Measurements from ENCODE around the gene EDC3. TPM values are rescaled to one million over a fixed set of nuclear protein-coding genes. Genes with fewer than 3 reads are reported as not detected.

Gene EDC3
- total RNA-seq, 2 experiments from 2014 or later = 11.0 to 11.1 TPM

DNA sequence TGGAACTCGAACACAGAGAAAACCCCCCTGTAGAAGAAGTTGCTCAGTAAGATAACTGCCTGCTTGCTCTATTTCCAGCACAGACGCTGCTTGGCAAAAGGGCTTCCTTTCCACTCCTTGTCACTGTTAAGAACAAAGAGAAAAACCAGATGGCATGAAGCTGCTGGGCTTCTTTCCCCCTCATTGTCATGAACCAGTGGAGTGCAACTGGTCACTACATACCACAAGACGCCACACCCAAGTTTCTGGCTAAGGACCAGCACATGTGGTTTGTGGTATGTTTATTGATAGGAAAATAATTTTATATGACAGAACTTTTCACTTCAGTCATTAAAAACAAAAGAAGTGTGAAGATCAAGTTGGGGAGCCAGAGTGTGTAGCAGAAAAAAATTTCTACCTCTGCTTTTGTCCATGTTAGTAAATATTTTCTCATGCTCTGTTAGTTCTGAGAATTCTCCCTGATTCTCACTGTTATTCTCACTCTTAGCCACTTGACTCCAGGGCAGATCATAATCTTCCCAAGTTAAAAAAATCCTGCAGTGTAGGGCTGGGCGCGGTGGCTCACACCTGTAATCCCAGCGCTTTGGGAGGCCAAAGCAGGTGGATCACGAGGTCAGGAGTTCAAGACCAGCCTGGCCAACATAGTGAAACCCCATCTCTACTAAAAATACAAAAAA lies 42.3 kb downstream of the EDC3 start:
- Mint-ChIP-seq H3K36me3 (ENCODE audit: low read depth) (peaks cover 69% of the 10 kb centered on the region), H3K27me3 (no peaks in the 10 kb centered on the region), H3K4me1 (ENCODE audit: low read depth) (peaks cover 23% of the 10 kb centered on the region), H3K4me3 (no peak overlapping the region), H3K27ac (no peak overlapping the region), H3K9me3 (no peaks in the 10 kb centered on the region)
- CTCF ChIA-PET = no interaction called here
- intact Hi-C loops (cut with DNase I, micrococcal nuclease) = no loop called here
- H3K4me3 ChIP-seq (ENCODE audit: low read length) = no peak overlapping the region
- H3K9me3 ChIP-seq (ENCODE audit: control insufficient read depth in 1 of 2, insufficient read depth in 1 of 2, low read length in 2 of 2) = no peaks in the 10 kb centered on the region
- peaks cover 40% of the 10 kb centered on the region for H3K36me3 ChIP-seq (ENCODE audit: insufficient read depth, low read length)
- H3K4me1 ChIP-seq (ENCODE audit: insufficient read depth, low read length) = no peaks in the 10 kb centered on the region
- DNase-seq (no peak), ATAC-seq (ENCODE audit: poor library complexity) (no peak)
- TF ChIP-seq, protein P1, sequence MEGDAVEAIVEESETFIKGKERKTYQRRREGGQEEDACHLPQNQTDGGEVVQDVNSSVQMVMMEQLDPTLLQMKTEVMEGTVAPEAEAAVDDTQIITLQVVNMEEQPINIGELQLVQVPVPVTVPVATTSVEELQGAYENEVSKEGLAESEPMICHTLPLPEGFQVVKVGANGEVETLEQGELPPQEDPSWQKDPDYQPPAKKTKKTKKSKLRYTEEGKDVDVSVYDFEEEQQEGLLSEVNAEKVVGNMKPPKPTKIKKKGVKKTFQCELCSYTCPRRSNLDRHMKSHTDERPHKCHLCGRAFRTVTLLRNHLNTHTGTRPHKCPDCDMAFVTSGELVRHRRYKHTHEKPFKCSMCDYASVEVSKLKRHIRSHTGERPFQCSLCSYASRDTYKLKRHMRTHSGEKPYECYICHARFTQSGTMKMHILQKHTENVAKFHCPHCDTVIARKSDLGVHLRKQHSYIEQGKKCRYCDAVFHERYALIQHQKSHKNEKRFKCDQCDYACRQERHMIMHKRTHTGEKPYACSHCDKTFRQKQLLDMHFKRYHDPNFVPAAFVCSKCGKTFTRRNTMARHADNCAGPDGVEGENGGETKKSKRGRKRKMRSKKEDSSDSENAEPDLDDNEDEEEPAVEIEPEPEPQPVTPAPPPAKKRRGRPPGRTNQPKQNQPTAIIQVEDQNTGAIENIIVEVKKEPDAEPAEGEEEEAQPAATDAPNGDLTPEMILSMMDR (IDR thresholded peaks at IDR 0.05) = no peak
- POLR2A ChIA-PET = no interaction called here
- H3K27ac ChIP-seq (ENCODE audit: low read depth in 1 of 2, low read length in 2 of 2) = no peak overlapping the region
- H3K27me3 ChIP-seq (ENCODE audit: control insufficient read depth in 1 of 2, insufficient read depth in 2 of 2, low read length in 2 of 2) = no peaks in the 10 kb centered on the region

DNA sequence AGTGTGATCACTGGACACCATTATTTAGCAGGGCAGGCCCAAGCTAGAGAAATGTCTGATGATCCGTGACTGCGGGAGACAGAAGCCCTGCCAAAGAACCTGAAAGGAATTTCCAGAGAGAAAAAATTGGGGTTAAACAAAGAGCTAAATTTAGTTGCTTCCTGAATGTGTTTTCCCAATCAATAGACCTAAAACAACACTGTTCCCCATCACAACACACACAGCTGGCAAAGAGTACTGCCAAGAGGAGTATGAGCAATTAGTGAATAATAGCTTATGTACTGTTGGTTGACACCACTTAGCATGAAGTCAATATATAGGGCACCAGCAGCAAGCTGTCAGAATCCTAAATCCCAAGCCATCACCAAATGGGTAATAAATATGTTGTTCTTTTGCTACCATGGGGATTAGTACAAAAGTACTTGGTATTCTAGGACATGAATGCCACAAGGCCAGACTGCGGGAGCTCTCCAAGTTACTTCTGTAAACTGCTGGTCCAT lies 44.5 kb downstream of the EDC3 start:
- peaks cover 18% of the 10 kb centered on the region for H3K4me1 Mint-ChIP-seq (ENCODE audit: low read depth)
- DNase-seq (no peak), ATAC-seq (ENCODE audit: poor library complexity) (no peak)
- Histone ChIP-seq H3K27me3 (ENCODE audit: control insufficient read depth in 1 of 2, insufficient read depth in 2 of 2, low read length in 2 of 2) (no peaks in the 10 kb centered on the region), H3K4me1 (ENCODE audit: insufficient read depth, low read length) (no peaks in the 10 kb centered on the region), H3K27ac (ENCODE audit: low read depth in 1 of 2, low read length in 2 of 2) (no peak overlapping the region), H3K9me3 (ENCODE audit: control insufficient read depth in 1 of 2, insufficient read depth in 1 of 2, low read length in 2 of 2) (no peaks in the 10 kb centered on the region), H3K36me3 (ENCODE audit: insufficient read depth, low read length) (peaks cover 46% of the 10 kb centered on the region), H3K4me3 (ENCODE audit: low read length) (no peak overlapping the region)
- no peaks in the 10 kb centered on the region for H3K27me3 Mint-ChIP-seq
- H3K9me3 Mint-ChIP-seq = no peaks in the 10 kb centered on the region
- TF ChIP-seq, protein P1 (IDR thresholded peaks at IDR 0.05) = no peak
- CTCF ChIA-PET = no interaction called here
- POLR2A ChIA-PET = no interaction called here
- intact Hi-C loops (cut with DNase I, micrococcal nuclease) = no loop called here
- H3K36me3 Mint-ChIP-seq (ENCODE audit: low read depth) = peaks cover 59% of the 10 kb centered on the region
- H3K27ac Mint-ChIP-seq = no peak overlapping the region
- no peak overlapping the region for H3K4me3 Mint-ChIP-seq

DNA sequence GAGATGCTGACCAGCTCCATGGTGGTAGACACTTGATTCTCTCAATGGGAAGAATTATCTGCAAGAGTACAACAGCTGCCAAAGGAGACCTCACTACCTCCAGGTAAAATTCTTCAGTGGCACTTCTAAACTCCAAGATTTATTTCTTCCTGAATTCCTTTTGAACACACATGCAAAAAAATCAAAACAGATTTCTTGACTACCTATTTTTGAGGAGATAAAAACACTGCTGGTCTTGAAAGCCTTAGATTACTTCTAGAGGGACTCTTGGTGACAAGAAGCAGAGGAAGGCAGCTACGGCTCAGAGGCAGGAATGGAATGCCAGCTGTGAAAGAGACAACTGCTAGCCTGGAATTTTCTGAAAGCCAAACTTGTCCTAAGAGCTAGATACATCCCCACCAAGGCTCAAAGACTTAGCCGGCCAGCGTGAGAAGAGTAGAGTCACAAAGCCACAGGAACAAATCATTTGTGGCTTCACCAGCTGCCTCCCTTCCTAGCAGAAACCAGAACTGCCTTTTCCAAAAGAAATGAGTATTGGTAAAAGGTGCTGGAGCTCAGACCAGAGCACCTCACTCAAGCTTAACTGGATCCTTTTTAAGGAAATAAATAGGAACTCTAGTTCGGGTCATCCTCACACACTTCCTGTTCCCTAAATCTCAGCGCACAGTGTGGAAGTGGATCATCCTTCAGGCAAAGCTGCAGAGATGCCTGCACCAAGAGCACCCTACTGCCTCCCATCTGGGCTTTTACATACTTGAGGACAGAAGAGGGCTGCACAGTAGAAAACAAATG lies 47.6 kb downstream of the EDC3 start:
- H3K4me3 ChIP-seq (ENCODE audit: low read length) = no peak overlapping the region
- intact Hi-C loops (cut with DNase I, micrococcal nuclease) = no loop called here
- no peaks in the 10 kb centered on the region for H3K9me3 ChIP-seq (ENCODE audit: control insufficient read depth in 1 of 2, insufficient read depth in 1 of 2, low read length in 2 of 2)
- H3K4me1 ChIP-seq (ENCODE audit: insufficient read depth, low read length) = no peaks in the 10 kb centered on the region
- no peaks in the 10 kb centered on the region for H3K27me3 ChIP-seq (ENCODE audit: control insufficient read depth in 1 of 2, insufficient read depth in 2 of 2, low read length in 2 of 2)
- H3K27ac ChIP-seq (ENCODE audit: low read depth in 1 of 2, low read length in 2 of 2) = no peak overlapping the region
- Mint-ChIP-seq H3K4me1 (ENCODE audit: low read depth) (peaks cover 15% of the 10 kb centered on the region), H3K9me3 (no peaks in the 10 kb centered on the region), H3K27me3 (no peaks in the 10 kb centered on the region), H3K4me3 (no peak overlapping the region), H3K27ac (peak overlapping the region; percentile 42), H3K36me3 (ENCODE audit: low read depth) (peaks cover 43% of the 10 kb centered on the region)
- POLR2A ChIA-PET = no interaction called here
- DNase-seq (no peak), ATAC-seq (ENCODE audit: poor library complexity) (no peak)
- peaks cover 37% of the 10 kb centered on the region for H3K36me3 ChIP-seq (ENCODE audit: insufficient read depth, low read length)
- TF ChIP-seq, protein P1 (IDR thresholded peaks at IDR 0.05) = no peak
- CTCF ChIA-PET = no interaction called here
